Mononuclear cell (primary cell): ENCODE results near the gene KIF26B. TPM values are rescaled to one million over a fixed set of nuclear protein-coding genes. Genes with fewer than 3 reads are reported as not detected.

Source experiments
- H3K27me3 ChIP-seq: 2 replicates; pipeline ENCODE4 v1.6.0; 2011; ENCODE audit warnings: low read length, control low read depth; ENCODE audit not compliant: insufficient read depth
- H3K4me1 ChIP-seq: 2 replicates; pipeline ENCODE4 v1.5.1; 2011; ENCODE audit warnings: mild to moderate bottlenecking, low read length, control low read depth; ENCODE audit not compliant: insufficient read depth
- H3K4me3 ChIP-seq: 2 replicates; pipeline ENCODE4 v1.5.1; 2011; ENCODE audit warnings: mild to moderate bottlenecking, low read length, moderate library complexity
- H3K9me3 ChIP-seq: 2 replicates; pipeline ENCODE4 v1.5.1; 2011; ENCODE audit warnings: low read depth, mild to moderate bottlenecking, control low read depth, low read length
- total RNA-seq: library from RNA; depleted of rRNA; stranded (reverse); fragments of >200 nt; gene quantifications from one replicate; pipeline ENCODE4 v1.2.3, GENCODE V29; 2012

KIF26B gene
- total RNA-seq, 1 donor = 0.31 TPM

- Histone ChIP-seq H3K27me3 (no peaks in the 10 kb centered on the region), H3K9me3 (no peaks in the 10 kb centered on the region), H3K4me1 (no peaks in the 10 kb centered on the region), H3K4me3 (no peak overlapping the region)
Measured at GRCh38 chr1:245217853-245218608, 63.2 kb downstream of the KIF26B start.

- Histone ChIP-seq H3K4me1 (no peaks in the 10 kb centered on the region), H3K4me3 (no peak overlapping the region), H3K9me3 (no peaks in the 10 kb centered on the region), H3K27me3 (no peaks in the 10 kb centered on the region)
Measured at GRCh38 chr1:245220381-245220985, 65.7 kb downstream of the KIF26B start.

DNA sequence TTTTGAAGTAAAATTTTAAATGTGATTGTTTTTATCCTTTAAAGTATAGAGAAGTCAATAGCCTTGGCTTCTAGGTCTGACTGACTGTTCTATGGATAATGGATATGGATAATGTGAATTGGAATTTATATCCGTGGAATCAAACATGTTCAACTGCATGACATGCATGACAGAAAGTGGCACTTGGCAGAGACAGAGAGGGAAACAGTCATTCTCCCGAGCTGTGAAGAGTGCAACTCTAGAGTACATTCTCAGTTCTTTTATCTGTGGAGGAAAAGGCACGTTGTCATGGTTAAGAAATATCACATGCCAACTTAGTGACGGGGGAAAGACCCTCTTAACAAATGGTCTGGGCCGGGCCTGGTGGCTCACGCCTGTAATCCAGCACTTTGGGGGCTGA is 67.0 kb downstream of the KIF26B start:
- Histone ChIP-seq H3K4me1 (no peaks in the 10 kb centered on the region), H3K4me3 (no peak overlapping the region), H3K27me3 (no peaks in the 10 kb centered on the region), H3K9me3 (no peaks in the 10 kb centered on the region)

GRCh38 chr1:245222931-245223595 is 68.3 kb downstream of the KIF26B start:
- H3K4me3 ChIP-seq = no peak overlapping the region

DNA sequence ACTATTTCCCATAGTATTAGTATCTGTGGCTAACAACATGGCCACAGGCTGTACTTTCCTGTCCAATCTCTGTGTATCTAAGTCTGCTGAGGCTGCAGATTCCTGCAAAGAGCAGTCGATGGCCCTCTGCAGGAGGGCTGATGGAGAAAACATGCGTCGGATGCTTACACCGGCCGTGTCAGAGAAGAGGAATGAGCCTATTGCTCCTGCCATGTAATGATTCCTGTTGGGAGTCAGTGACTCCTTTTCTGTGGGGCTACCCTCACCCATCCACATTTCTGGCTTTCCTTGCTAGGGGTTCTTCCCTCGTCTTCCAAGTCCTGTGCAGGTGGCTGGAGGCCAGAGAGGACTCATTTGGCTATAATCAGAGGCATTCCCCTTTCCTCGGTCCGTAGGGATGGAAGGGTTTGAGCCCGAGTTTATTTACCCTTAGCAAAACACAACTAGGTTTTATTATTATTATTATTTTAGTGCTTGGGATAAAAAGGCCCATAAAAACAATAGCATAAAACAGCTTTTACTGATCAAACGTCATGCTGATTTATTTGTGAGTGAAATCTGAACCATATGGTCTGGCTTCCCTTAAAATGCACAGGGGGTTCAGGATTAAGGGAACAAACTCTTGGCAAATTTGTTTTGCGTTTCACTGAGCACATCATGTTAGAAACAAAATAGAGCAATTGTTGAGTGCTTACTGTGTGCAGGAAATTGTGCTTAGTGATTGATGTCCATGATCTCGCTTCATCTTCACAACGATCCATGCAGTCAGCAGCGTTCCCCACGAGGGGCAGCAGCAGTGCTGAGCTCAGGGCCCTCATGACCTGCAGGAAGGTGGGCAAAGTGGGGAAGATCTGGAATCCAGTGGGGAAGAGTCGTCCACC is 70.8 kb downstream of the KIF26B start:
- no peak overlapping the region for H3K4me3 ChIP-seq
- H3K27me3 ChIP-seq = no peaks in the 10 kb centered on the region
- H3K9me3 ChIP-seq = no peaks in the 10 kb centered on the region
- H3K4me1 ChIP-seq = no peaks in the 10 kb centered on the region

More at GRCh38 chr1:245222931-245223595, 68.3 kb downstream of the KIF26B start:
- no peaks in the 10 kb centered on the region for H3K4me1 ChIP-seq
- no peaks in the 10 kb centered on the region for H3K27me3 ChIP-seq
- no peaks in the 10 kb centered on the region for H3K9me3 ChIP-seq

- Histone ChIP-seq H3K4me3 (no peak overlapping the region), H3K27me3 (no peaks in the 10 kb centered on the region), H3K4me1 (no peaks in the 10 kb centered on the region), H3K9me3 (no peaks in the 10 kb centered on the region)
Measured at GRCh38 chr1:245226203-245226499, 71.4 kb downstream of the KIF26B start.

GRCh38 chr1:245229051-245229450 is 74.3 kb downstream of the KIF26B start:
- Histone ChIP-seq H3K9me3 (no peaks in the 10 kb centered on the region), H3K27me3 (no peaks in the 10 kb centered on the region), H3K4me3 (no peak overlapping the region), H3K4me1 (no peaks in the 10 kb centered on the region)

- H3K27me3 ChIP-seq = peaks cover 14% of the 10 kb centered on the region
- no peak overlapping the region for H3K4me3 ChIP-seq
- no peaks in the 10 kb centered on the region for H3K4me1 ChIP-seq
- no peaks in the 10 kb centered on the region for H3K9me3 ChIP-seq
Measured at GRCh38 chr1:245232931-245233330, 78.1 kb downstream of the KIF26B start.

GRCh38 chr1:245234217-245235081 is 79.7 kb downstream of the KIF26B start:
- H3K4me3 ChIP-seq = no peak overlapping the region
- H3K4me1 ChIP-seq = no peaks in the 10 kb centered on the region
- peaks cover 21% of the 10 kb centered on the region for H3K27me3 ChIP-seq
- no peaks in the 10 kb centered on the region for H3K9me3 ChIP-seq

GRCh38 chr1:245235156-245235555 is 80.4 kb downstream of the KIF26B start:
- peaks cover 26% of the 10 kb centered on the region for H3K27me3 ChIP-seq
- H3K4me3 ChIP-seq = no peak overlapping the region
- no peaks in the 10 kb centered on the region for H3K9me3 ChIP-seq
- H3K4me1 ChIP-seq = no peaks in the 10 kb centered on the region

DNA sequence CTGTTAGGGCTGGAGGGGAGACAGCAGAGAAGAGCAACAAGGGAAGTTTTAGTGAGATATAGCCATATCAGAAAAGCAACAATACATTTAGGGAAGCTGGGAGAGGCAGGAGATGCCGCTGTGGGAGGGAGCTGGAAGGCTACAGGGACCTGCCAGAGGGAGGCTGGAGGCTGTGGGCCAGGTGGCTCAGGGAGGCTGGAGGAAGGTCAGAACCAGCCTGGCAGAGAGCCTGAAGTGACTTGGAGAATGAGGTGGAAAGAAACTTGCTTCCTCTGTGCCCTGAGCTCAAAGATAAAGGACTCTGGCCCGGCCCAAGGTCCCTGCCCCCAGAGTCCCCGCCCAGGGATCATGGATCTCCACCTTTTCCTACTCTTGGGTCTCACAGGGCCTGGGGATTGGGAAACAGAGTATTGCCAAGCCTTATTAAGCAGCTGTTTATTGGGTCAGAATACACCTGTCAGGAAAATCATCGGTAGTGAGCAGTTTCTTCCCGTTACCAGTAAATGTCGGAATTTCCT is 85.9 kb downstream of the KIF26B start:
- Histone ChIP-seq H3K4me3 (no peak overlapping the region), H3K27me3 (peaks cover 59% of the 10 kb centered on the region), H3K4me1 (no peaks in the 10 kb centered on the region), H3K9me3 (no peaks in the 10 kb centered on the region)

- Histone ChIP-seq H3K9me3 (no peaks in the 10 kb centered on the region), H3K4me1 (no peaks in the 10 kb centered on the region), H3K27me3 (peaks cover 63% of the 10 kb centered on the region), H3K4me3 (no peak overlapping the region)
Measured at GRCh38 chr1:245241526-245242130, 86.8 kb downstream of the KIF26B start.

DNA sequence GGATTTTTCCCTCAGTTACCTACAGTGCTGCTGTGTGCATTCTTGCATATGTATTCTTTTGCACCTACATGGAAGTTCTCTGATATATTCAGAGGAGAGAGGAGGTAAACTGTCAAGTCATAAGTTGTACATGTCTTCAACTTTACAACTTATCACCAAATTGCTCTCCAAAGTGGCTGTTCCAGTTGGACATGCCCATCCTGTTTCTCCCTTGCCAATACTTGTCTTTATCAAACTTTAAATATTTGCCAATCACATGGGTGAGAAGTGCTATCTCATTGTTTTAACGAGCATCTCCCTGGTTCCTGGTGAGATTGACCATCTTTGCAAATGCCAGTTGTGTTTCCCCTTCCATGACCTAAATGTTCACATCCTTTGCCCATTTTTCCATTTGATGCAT is 88.2 kb downstream of the KIF26B start:
- Histone ChIP-seq H3K27me3 (peaks cover 60% of the 10 kb centered on the region), H3K4me1 (no peaks in the 10 kb centered on the region), H3K4me3 (no peak overlapping the region), H3K9me3 (no peaks in the 10 kb centered on the region)
